NCI-H1930 (cell line): ENCODE results near the gene GIPC3.
A peak's percentile ranks its signal among the peaks of the same experiment; 100 is the strongest.
"Not testable (repeated sequence)": the region's sequence is repeated elsewhere in the genome, so short reads cannot be mapped to it uniquely, and the experiment has no call there.

Experiments used
- DNase-seq, 2 experiments: peaks; one replicate each; lab custom pipeline; 2025; lab: John Stamatoyannopoulos, UW

The GIPC3 gene

DNA sequence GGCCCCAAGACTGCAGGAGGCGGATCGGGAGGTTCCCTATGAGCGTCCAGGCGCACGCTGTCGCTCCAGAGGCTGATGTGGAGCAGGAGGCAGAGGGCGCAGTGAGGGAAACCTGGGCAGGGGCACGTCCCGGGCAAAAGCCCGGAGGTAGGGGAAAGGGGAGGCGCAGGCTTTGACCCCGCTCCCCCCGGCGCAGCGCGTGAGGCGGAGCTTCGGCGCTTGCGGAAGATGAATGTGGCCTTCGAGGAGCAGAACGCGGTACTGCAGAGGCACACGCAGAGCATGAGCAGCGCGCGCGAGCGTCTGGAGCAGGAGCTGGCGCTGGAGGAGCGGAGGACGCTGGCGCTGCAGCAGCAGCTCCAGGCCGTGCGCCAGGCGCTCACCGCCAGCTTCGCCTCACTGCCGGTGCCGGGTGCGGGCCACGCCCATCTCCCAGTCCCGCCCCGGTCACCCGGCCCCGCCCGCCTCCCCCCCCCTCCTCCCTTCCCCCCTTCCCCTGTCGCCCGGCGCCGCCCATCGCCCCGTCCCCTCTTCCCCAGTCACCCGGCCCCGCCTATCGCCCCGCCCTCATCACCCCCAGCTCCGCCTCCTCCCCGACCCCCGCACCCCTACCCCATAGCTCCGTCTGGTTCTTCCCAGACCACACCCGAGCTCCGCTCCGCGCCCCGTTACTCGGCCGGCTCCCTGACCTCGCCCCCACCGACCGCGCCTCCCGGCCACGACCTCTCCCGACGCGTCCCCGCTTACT lies 8.4 kb upstream of the GIPC3 start:
- peak in 1 of 2 experiments; percentile 31 for DNase-seq

DNA sequence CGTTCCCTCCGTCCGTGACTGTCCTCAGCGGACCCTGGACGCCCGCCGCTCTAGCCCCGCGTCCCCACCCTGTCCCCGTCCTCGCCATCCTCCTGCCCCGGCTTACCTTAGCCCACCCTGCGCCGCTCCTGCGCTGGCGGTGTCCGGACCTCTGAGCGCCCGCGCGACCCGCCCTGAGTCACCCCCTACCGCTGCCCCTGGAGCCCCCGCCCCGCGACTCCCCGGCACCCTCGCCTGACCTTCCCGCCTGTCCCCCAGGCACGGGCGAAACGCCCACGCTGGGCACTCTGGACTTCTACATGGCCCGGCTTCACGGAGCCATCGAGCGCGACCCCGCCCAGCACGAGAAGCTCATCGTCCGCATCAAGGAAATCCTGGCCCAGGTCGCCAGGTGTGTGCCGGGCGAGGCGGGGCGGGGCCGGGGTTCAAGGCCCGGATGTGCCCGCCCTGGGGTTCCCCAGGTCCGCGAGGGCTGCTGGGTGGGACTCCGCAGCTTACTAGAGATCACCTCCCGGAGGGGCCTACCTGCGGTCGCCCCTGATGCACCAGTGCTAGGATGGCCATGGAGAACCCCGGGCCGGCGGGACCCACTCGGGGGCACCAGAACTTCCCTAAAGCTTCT lies 7.4 kb upstream of the GIPC3 start:
- DNase-seq: peak in 1 of 2 experiments; percentile 35

DNA sequence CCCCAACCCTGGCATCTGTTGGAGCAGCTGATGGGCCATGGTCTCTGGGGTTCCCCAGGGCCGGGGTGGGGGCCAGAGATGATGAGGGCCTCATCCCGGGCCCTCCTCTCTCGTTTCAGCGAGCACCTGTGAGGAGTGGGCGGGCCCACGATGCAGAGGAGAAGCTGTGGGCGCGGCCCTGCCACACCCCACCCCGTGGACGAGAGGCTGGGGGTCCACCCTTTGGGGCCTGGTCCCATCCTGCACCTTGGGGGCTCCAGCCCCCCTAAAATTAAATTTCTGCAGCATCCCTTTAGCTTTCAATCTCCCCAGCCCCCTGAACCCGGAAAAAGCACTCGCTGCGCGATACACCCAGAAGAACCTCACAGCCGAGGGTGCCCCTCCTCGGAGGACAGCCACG lies 6.9 kb upstream of the GIPC3 start:
- no peak for DNase-seq

DNA sequence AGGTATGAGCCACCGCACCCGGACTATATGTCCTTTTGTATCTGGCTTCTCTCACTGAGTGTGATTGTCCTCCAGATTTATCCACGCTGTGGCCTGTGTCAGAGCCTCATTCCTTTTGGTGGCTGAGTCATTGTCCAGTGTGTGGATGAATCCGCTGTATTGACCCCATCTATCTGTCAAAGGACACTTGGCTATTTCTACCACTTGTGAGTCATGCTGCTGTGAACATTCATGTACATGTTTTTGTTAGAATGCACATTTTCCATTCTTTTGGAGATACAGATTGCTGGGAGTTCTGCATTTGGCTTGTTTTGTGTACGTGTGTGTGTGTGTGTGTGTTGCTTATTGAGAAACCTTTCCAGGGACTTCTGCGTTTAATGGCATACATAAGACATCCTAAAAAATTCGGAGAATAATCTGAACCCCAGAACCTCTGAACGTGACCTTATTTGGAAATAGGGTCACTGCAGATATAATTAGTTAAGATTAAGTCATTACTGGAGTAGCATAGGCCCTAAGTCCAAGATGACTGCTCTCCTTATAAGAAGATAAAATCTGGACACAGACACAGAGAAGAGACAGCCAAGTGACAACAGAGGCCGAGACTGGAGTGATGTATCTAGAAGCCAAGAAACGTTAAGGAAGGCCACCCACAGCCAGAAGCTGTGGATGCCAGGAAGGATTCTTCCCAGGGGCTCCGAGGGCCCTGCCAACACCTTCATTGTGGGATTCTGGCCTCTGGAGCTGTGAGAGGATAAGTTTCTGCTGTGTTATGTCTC lies 4.9 kb upstream of the GIPC3 start:
- no peak for DNase-seq

DNA sequence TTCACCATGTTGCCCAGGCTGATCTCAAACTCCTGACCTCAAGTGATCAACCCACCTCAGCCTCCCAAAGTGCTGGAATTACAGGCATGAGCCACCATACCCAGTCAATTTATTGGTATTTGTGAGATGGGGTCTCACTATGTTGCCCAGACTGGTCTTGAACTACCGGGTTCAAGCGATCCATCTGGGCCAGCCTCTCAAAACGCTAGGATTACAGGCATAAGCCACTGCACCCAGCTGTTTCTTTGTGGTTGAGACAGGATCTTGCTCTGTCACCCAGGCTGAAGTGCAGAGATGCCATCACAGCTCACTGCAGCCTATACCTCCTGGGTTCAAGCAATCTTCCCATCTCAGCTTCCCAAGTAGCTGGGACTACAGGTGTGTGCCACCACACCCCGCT lies 3.5 kb upstream of the GIPC3 start:
- not testable (repeated sequence) for DNase-seq

DNA sequence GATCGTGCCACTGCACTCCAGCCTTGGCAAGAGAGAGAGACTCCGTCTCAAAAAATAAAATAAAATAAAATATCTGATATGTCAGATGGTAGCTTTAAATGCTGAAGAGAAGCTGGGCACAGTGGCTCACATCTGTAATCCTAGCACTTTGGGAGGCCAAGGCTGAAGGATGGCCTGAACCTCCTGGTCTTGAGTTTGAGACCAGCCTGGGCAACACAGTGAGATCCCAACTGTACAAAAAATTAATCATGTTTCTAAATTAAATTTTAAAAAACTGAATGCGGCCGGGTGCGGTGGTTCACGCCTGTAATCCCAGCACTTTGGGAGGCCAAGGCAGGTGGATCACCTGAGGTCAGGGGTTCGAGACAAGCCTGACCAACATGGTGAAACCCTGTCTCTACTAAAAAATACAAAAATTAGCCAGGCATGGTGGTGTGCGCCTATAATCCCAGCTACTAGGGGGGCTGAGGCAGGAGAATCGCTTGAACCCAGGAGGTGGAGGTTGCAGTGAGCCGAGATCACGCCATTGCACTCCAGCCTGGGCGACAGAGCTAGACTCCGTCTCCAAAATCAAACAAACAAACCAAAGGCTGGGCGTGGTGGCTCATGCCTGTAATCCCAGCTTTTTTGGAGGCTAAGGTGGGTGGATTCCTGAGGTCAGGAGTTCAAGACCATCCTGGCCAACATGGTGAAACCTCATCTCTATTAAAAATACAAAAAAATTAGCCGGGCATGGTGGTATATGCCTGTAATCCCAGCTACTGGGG lies 1.1 kb upstream of the GIPC3 start:
- DNase-seq: not testable (repeated sequence)

DNA sequence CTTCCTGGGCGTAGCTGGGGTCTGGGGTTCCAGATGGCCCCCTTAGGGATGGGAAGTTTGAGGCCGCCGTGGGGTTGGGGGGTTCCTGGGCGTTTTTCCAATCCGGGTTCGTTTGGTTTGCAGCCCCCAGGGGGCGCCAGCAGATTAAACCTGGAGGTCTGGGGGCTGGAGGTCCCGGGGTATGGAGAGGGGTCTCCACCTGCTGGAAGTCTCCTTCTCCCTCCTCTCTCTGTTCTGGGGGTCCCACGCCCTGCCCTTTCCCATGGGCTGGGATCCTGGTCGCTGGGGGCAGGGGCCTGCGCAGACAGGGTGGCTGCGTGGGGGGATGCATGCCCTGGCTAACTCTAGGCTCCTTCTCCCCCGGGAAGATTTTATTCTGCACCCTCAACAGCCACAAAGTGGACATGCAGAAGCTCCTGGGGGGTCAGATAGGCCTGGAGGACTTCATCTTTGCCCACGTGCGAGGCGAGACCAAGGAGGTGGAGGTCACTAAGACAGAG lies 899 bp downstream of the GIPC3 start:
- DNase-seq: peak in 1 of 2 experiments; percentile 10

DNA sequence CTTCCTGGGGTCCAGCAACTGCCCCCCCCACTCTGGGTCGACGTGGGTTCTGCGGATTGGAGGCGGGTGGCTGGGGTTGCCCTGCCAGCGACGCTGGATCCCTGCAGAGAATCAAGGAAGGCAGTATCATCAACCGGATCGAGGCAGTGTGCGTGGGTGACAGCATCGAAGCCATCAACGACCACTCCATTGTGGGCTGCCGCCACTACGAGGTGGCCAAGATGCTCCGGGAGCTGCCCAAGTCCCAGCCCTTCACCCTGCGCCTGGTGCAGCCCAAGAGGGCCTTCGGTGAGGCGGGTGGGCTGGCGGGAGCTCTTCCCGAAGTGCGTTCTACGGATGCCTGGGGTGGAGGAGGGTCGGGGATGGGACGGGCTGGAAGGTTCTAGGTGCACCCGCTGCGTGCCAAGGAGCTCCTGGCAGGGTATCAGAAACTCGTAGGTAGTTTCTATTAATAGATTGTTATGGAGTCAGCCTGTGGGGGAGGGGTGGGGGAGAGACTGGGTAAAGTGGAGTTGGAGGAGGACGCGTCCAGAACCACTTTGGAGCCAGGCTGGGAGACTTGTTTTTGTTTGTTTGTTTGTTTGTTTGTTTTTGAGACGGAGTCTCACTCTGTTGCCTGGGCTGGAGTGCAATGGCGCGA lies 1.5 kb downstream of the GIPC3 start:
- no peak for DNase-seq

DNA sequence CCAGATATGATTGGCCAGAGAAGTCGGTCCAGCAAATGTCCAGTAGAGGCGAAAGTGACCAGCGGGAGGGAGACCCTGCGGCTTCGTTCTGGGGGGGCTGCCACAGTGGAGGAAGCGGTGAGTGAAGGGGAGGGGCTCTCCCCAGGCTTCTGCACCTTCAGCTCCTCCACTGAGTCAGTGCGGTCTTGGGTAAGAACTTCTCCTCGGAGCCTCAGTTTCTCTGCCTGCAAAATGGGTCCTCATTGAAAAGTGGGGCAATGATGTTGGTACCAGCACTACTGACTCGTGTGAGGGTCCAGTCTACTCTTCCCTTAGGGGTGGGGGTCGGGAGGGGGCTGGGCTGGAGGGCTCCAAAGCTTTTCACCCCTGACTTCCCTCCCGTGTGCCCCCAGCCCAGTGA lies 4.2 kb downstream of the GIPC3 start:
- no peak for DNase-seq

DNA sequence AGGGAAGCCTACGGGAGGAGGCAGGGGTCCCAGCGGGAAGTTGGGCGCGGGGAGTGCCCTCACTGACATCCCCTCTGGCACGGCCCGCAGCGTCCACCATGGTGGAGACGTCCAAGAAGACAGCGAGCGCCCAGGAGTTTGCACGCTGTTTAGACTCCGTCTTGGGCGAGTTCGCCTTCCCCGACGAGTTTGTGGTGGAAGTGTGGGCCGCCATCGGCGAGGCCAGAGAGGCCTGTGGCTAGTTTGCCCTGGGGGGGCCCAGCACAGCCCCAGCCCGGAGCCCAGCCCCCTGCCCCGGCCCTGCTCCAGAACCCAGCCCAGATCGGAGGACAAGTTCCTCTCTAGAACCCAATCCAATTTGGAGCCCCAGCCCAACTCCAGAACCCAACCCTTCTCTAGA lies 4.7 kb downstream of the GIPC3 start:
- DNase-seq: no peak

DNA sequence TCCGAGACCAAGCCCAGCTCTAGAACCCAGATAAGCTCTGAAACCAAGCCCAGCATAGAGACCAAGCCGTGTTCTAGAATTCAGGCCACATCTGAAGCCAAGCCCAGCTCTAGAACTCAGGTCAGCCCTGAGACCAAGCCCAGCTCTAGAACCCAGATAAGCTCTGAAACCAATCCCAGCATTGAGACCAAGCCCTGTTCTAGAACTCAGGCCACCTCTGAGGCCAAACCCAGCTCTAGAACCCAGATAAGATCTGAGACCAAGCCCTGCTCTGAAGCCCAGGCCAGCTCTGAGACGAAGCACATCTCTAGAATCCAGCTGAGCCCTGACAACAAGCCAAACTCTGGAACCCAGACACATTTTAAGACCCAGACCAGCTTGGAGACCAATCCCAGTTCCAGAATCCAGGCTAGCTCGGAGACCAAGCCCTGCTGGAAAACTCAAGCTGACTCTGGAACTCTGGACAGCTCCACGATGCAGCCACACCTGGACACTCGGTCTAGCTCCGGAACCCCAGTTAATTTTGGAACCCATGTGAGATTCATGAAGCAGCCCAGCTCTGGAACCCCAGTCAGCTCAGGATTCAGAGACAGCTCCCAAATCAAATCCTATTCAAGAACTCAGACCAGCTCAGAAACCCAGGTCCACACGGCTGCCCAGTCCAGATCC lies 5.8 kb downstream of the GIPC3 start:
- DNase-seq: no peak

DNA sequence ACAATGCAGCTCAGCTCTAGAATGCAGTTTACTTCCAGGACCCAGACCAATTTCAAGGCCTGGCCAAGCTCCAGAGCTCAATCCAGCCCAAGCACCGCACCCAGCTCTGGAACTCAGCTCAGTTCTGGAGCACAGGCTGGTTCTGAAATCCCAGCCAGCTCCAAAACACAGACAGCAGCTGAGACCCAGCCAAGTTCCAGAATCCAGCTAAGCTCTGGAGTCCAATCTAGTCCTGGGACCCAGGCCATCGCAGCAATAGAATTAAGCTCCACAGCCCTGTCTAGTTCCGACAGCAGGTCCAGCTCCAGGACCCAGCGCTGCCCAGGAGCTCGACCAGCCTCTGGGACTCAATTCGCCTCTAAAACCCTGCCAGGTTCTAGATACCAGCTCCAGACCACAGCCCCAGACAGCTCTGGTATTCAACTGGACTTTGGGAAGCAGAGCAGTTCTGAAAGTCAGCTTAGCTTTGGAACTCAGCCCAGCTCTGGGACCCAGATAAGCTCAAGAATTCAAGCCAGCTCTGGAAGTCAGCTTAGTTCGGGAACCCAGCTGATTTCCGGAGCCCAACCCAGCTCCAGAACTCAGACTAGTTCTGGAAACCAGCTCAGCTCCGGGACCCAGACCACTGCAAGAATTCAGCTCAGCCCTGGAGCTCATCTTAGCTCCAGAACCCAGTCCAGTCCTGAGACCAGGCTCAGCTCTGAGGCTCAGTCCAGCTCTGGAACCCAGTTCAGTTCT lies 6.8 kb downstream of the GIPC3 start:
- no peak for DNase-seq

DNA sequence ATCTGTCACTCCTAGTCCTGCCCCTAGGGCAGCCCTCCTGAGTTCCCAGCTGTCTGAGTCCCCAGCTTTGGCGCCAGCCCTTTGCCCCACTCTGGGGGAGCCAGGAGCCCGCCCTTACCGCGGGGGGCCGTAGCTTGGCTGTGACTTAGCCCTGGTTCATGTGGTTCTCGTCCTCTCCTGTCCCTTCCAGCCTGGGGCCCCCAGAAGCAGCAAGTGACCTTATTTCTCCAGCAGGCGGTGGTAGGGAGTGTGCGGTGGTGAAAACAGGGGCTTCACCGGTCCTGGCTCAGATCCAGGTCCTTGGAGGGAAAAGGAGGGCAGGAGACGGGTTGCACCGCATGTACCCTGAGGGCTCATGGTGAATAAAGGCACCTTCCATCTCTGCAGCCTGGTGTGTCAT lies 7.9 kb downstream of the GIPC3 start:
- DNase-seq: no peak

DNA sequence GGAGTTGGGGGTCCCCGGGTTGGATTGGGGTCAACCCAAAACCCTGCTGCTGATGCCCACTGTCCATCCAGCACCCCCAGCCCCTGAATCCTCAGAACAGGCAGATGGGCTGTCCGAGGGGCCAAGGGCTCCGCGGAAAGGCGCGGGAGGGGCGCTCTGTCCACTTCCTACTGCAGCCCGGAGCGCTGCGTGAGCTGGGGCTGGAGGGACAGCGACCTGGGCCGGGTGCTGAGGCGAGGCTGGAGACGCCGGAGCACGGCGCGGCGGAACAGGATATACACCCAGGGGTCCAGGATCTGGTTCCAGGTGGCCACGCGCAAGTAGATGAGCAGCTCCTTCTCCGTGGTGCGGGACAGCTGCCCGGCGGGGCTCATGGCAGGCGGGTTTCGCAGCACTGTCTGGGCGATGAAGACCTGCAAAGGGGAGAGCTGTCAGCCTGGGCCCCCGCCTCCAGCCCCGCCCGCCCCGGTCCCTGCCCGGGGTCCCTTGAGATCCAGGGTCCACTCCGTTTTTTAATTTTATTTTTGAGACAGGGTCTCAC lies 10.3 kb downstream of the GIPC3 start:
- no peak for DNase-seq

DNA sequence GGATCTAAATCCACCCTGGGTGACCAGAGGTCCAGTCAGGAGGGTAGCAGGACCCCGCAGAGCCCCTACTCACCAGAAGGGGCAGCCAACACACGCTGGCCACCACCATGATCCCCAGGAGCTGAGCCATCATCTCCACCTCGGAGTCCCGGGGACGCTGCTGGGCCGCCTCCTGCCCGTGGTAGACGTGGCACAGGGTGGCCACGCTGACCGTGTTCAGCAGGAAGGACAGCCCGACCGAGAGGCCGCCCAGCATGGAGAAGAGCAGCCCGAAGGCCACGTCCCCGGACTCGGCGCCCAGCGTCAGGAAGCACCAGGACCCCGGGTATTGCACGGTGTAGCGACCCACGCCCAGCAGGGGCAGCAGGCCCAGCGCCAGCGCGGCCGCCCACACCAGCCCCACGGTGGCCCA lies 14.5 kb downstream of the GIPC3 start:
- DNase-seq: no peak

DNA sequence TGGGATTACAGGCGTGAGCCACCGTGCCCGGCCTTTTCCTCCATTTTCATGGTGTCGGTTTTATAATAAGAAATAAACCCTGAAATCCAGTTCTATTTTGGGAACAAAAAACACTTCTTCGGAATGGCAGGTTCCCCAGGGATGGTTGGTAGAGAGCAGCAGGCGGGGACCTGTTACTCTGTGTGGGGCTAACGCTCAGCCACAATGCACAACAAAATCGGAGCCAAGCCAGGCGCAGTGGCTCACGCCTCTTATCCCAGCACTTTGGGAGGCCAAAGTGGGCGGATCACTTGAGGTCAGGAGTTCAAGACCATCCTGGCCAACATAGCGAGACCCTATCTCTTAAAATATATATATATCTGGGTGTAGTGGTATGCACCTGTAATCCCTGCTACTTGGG lies 15.7 kb downstream of the GIPC3 start:
- no peak for DNase-seq

DNA sequence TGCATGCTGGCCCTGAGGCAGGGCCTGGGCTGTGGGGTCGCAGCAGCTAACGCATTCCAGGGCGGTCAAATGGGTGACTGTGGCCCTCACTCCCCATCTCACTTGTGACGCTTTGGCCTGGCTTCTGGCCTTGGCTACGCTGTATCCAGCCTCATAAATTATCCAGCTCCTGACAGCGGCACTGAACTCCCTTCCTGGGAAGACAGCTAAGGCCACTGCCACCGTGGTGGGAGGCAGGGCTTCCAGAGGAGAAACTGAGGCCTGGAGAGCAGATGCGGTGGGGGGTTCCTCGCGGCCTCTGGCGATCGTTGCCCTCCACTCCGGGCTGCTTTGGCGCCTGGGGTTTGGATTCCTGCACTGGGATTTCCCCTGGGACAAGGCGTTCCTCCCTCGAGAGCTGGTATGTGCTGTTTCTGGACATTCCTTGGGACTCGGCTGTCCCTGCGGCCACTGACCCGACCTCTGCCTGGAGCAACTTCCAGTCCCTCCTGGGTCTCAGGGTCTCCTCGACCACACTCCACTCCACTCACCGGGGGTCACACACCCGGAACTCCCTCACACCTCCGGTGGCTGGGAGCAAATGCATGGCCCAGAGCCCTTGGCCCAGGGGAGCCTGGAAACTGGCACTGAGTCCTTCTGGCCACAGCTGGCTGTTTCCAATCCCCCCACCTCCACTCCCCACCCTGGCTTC lies 18.0 kb downstream of the GIPC3 start:
- DNase-seq: no peak

DNA sequence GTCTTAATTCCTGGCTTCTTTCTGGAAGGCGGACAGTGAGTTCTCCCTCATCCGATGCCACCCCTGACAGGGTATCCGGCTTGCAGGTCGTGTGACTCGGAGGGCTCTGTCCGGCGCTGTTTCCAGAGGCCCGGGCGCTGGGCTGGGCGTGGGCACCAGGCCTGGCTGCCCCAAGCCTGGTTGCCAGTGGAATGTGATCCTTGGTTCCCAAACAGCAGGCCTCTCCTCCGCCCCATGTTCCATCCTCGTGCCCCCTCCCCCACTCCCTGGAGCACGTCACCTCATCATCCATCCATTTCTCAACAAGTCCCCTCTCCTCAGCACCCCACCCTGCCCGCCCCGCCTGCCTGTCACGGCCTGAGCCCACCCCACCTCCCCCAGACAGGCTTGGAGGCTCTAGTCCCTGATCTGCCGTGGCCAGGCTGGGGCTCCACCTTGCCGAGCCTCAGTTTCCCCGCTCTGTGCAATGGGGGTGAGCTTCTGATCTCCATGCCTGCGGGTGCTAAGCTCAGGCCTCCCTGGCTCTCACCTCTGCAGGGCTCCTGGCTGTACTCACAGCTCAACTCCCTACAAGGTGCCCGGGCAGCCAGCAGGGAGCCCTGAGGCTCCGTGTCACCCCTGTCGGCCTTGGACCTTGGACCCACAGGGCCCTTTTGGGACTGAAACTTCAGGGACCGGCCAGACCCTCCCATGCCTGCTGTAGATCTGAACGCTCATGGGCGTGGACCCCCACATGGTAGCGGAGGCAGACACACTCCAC lies 19.1 kb downstream of the GIPC3 start:
- no peak for DNase-seq

DNA sequence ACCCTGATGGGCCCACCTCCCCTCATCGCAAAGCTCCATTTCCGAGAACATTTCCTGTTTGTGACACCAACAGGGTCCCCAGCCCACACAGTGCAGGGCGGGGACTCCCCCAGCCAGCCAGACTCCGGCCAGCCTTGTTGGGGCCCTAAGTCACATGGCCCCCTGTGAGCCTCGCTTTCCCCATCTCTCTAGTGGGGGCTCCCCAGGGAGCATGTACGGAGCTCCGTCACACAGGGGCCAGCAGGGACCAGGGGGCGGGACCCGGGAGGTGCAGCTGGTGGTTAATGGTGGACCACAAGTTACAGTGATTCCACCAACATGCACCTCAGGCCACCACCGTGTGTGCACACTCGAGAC lies 19.7 kb downstream of the GIPC3 start:
- DNase-seq: no peak
